ENCODE results near the gene WFIKKN1. TPM values are rescaled to one million over a fixed set of nuclear protein-coding genes. Genes with fewer than 3 reads are reported as not detected.

WFIKKN1 gene
- total and polyA plus RNA-seq, 2 of the 13 experiments (the other 11 are each of a cell fraction or from before 2014, with no cell fraction given) = 1.7 to 4.9 TPM

DNA sequence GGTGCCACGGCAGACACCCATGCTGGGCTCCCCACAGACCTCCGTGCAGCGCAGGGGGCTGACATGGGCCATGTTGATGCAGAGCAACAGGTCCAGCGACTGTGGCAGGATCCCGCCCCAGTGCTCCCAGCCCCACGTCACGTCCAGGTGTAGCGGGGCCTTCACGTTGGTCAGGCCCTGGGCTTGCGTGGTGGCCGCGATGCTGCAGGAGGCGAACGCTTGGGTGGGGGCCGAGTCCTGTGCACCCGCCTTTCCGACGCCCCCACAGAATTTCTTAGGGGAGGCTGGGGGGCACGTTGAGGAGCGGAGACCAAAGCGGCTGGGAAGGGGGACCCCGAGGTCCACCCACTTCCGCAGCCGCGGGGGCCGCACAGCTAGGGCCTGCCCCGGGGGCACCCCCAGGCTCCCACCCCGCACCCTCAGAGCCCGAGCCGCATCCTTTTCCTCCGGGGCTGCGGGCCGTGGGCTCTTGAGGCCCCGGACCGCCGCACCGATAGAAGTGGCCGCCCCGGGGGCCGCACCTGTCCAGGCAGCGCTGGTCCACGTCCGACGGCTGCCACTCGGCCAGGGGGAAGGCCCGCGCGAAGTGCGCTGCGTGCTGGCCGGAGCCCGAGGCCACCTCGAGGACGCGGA lies 4.9 kb downstream of the WFIKKN1 start (continued):
- TF ChIP-seq MEIS2 (CRISPR knock-in tag; IDR thresholded peaks at IDR 0.05) = no peak; the same call in 1 of the 2 replicates
- TF ChIP-seq ZGPAT (CRISPR knock-in tag; IDR thresholded peaks at IDR 0.05) = no peak
- TF ChIP-seq TCF7L2 (IDR thresholded peaks at IDR 0.05; ENCODE audit: low read depth, low read length) = no peak
- peak; percentile 40; the same call in 1 of the 2 replicates for TF ChIP-seq MEIS1 (CRISPR knock-in tag; IDR thresholded peaks at IDR 0.05; ENCODE audit: borderline replicate concordance)
- TF ChIP-seq, protein P1, sequence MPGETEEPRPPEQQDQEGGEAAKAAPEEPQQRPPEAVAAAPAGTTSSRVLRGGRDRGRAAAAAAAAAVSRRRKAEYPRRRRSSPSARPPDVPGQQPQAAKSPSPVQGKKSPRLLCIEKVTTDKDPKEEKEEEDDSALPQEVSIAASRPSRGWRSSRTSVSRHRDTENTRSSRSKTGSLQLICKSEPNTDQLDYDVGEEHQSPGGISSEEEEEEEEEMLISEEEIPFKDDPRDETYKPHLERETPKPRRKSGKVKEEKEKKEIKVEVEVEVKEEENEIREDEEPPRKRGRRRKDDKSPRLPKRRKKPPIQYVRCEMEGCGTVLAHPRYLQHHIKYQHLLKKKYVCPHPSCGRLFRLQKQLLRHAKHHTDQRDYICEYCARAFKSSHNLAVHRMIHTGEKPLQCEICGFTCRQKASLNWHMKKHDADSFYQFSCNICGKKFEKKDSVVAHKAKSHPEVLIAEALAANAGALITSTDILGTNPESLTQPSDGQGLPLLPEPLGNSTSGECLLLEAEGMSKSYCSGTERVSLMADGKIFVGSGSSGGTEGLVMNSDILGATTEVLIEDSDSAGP (CRISPR knock-in tag; IDR thresholded peaks at IDR 0.05; ENCODE audit: borderline replicate concordance) = no peak
- no peak for TF ChIP-seq HIVEP1 (CRISPR knock-in tag; IDR thresholded peaks at IDR 0.05)
- TF ChIP-seq MATR3 (CRISPR knock-in tag; IDR thresholded peaks at IDR 0.05) = no peak
- 0 out of 2 replicates have a peak, but pooled peaks have one; percentile 88 for TF ChIP-seq ZNF225 (CRISPR knock-in tag; IDR thresholded peaks at IDR 0.05)
- peak; percentile 22; the same call in 1 of the 2 replicates for TF ChIP-seq RXRA (CRISPR knock-in tag; IDR thresholded peaks at IDR 0.05)
- no peak for TF ChIP-seq TAF15 (IDR thresholded peaks at IDR 0.05; ENCODE audit: low read depth, low read length, poor library complexity, severe bottlenecking)
- TF ChIP-seq ZNF432 (CRISPR knock-in tag; IDR thresholded peaks at IDR 0.05; ENCODE audit: borderline replicate concordance) = 0 out of 2 replicates have a peak, but pooled peaks have one; percentile 65
- TF ChIP-seq ZFYVE20 (CRISPR knock-in tag; IDR thresholded peaks at IDR 0.05; ENCODE audit: borderline replicate concordance, low read depth) = no peak
- no peak for TF ChIP-seq REST (IDR thresholded peaks at IDR 0.05; ENCODE audit: borderline replicate concordance in 1 of 2, low read depth in 1 of 2, low read length in 2 of 2)
- no peak for TF ChIP-seq ZFP36 (IDR thresholded peaks at IDR 0.05; ENCODE audit: borderline replicate concordance, low read depth, low read length, partially characterized antibody)
- peak; percentile 69; the same call in 1 of the 2 replicates for TF ChIP-seq PHF8 (CRISPR knock-in tag; IDR thresholded peaks at IDR 0.05)
- no peak for TF ChIP-seq GTF2F1 (IDR thresholded peaks at IDR 0.05; ENCODE audit: low read length)
- TF ChIP-seq, protein P2, sequence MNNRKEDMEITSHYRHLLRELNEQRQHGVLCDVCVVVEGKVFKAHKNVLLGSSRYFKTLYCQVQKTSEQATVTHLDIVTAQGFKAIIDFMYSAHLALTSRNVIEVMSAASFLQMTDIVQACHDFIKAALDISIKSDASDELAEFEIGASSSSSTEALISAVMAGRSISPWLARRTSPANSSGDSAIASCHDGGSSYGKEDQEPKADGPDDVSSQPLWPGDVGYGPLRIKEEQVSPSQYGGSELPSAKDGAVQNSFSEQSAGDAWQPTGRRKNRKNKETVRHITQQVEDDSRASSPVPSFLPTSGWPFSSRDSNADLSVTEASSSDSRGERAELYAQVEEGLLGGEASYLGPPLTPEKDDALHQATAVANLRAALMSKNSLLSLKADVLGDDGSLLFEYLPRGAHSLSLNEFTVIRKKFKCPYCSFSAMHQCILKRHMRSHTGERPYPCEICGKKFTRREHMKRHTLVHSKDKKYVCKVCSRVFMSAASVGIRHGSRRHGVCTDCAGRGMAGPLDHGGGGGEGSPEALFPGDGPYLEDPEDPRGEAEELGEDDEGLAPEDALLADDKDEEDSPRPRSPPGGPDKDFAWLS (CRISPR knock-in tag; IDR thresholded peaks at IDR 0.05; ENCODE audit: borderline replicate concordance) = no peak
